ENCODE data around the gene PPFIBP1. TPM values are rescaled to one million over a fixed set of nuclear protein-coding genes. Genes with fewer than 3 reads are reported as not detected.
"Not testable (repeated sequence)": the region's sequence is repeated elsewhere in the genome, so short reads cannot be mapped to it uniquely, and the experiment has no call there.

The PPFIBP1 gene
- total RNA-seq, 2 experiments from 2014 or later = 7.3 to 9.7 TPM

- Mint-ChIP-seq H3K36me3 (ENCODE audit: low read depth) (peaks cover 24% of the 10 kb centered on the region), H3K27ac (no peak overlapping the region), H3K4me1 (no peaks in the 10 kb centered on the region), H3K27me3 (no peaks in the 10 kb centered on the region), H3K4me3 (no peak overlapping the region), H3K9me3 (no peaks in the 10 kb centered on the region)
- POLR2A ChIA-PET = interaction anchor here (1.5 to 1.9 kb wide), 2 partner anchors 46 to 88 kb away, joined by 4 to 8 read pairs; partner anchors contain the start of genes KLHL42 and MANSC4
- CTCF ChIA-PET = interaction anchor here (0.7 to 3.4 kb wide), 8 partner anchors 9 to 220 kb away, joined by 3 to 36 read pairs (median 4); partner anchors contain the start of genes KLHL42 and MANSC4
- DNase-seq = peak; percentile 34
These were observed 209.1 kb downstream of the PPFIBP1 start for GRCh38 chr12:27733052-27733656.

- no peaks in the 10 kb centered on the region for H3K9me3 Mint-ChIP-seq
- no peak for DNase-seq
- peaks cover 2% of the 10 kb centered on the region for H3K4me1 Mint-ChIP-seq
- POLR2A ChIA-PET = interaction anchor here (1.5 to 1.9 kb wide), 2 partner anchors 46 to 88 kb away, joined by 4 to 8 read pairs; partner anchors contain the start of genes KLHL42 and MANSC4
- peaks cover 24% of the 10 kb centered on the region for H3K36me3 Mint-ChIP-seq (ENCODE audit: low read depth)
- no peak overlapping the region for H3K27ac Mint-ChIP-seq
- no peak overlapping the region for H3K4me3 Mint-ChIP-seq
- H3K27me3 Mint-ChIP-seq = no peaks in the 10 kb centered on the region
- CTCF ChIA-PET = interaction anchor here (0.7 to 3.4 kb wide), 8 partner anchors 22 to 260 kb away, joined by 3 to 36 read pairs (median 4); partner anchors contain the start of genes KLHL42 and MANSC4
These were observed 209.8 kb downstream of the PPFIBP1 start for GRCh38 chr12:27733791-27734190.

- H3K27me3 Mint-ChIP-seq, H3K9me3 Mint-ChIP-seq, H3K27ac Mint-ChIP-seq, DNase-seq, POLR2A ChIA-PET, H3K4me1 Mint-ChIP-seq, H3K4me3 Mint-ChIP-seq: not testable (repeated sequence)
- H3K36me3 Mint-ChIP-seq (ENCODE audit: low read depth) = peaks cover 24% of the 10 kb centered on the region
- CTCF ChIA-PET = interaction anchor here (0.7 to 3.4 kb wide), 7 partner anchors 46 to 1142 kb away, joined by 3 to 36 read pairs (median 9); partner anchors contain the start of genes KLHL42 and MANSC4
These were observed 210.3 kb downstream of the PPFIBP1 start for GRCh38 chr12:27734321-27734720.

GRCh38 chr12:27743601-27744000 lies 219.6 kb downstream of the PPFIBP1 start:
- no peak overlapping the region for H3K27ac Mint-ChIP-seq
- POLR2A ChIA-PET = no interaction called here
- H3K9me3 Mint-ChIP-seq = no peaks in the 10 kb centered on the region
- H3K4me3 Mint-ChIP-seq = no peak overlapping the region
- H3K27me3 Mint-ChIP-seq = no peaks in the 10 kb centered on the region
- DNase-seq = no peak
- H3K4me1 Mint-ChIP-seq = peaks cover 5% of the 10 kb centered on the region
- H3K36me3 Mint-ChIP-seq (ENCODE audit: low read depth) = peaks cover 33% of the 10 kb centered on the region
- CTCF ChIA-PET = no interaction called here

Other genes starting within 250 kb of the PPFIBP1 start
- 10 to 100 TPM; 28.8 to 29.1 TPM for gene BMAL2, start 191.4 kb upstream of the PPFIBP1 start, total RNA-seq
- gene SMCO2, start 77.5 kb upstream of the PPFIBP1 start, total RNA-seq = under 1 TPM; 0.38 to 0.60 TPM
- not detected for gene REP15, start 172.2 kb downstream of the PPFIBP1 start, total RNA-seq
- gene MRPS35, start 186.6 kb downstream of the PPFIBP1 start, total RNA-seq = 10 to 100 TPM; 30.9 to 31.8 TPM